Measurements from ENCODE around the gene FAM184B. TPM values are rescaled to one million over a fixed set of nuclear protein-coding genes. Genes with fewer than 3 reads are reported as not detected.

The FAM184B gene
- total RNA-seq, 6 experiments from 2014 or later: not detected

DNA sequence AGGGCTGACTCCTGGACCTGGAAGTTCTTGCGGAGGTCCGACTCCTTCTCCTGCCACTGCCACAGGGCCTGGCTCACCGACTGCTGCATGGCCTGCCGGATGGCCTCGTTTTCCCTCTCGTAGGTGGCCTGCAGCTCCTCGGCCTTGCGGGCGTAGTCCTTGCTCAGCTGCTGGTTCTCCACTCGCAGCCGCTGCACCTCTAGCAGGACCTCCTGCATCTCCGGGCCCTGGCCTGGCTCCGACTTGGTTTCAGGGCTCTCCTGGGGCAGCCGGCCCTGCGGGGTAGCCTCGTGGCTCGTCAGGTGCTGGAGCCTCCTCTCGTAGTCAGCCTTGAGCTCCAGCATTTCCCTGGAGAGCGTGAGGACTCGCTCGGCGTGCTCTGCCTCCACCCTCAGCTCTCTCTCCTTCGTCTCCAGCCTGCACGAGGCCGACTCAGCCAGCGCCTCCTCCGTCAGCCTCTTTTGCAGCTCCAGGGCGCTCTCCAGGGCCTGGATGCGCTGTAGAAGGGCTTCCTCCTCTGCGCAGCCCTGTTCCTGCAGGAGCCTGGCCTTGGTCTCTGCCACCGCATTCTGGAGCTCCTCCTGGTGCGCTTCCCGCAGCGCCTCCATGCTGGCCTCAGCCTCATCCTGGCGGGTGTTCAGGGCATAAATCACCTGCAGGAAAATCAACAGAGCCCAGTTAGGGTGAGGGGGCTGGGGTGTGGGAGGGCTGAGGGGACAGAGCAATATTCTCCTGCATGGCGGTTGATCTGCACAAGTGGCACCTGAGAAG lies 72.2 kb downstream of the FAM184B start:
- WGBS (ENCODE audit: insufficient coverage, low coverage, low lambda C conversion rate, missing lambda C conversion rate): 60% methylated on average over 10 of the region's 36 CpGs
- H3K27me3 ChIP-seq: no peaks in the 10 kb centered on the region
- H3K9me3 ChIP-seq: no peaks in the 10 kb centered on the region
- no peak overlapping the region for H3K4me3 ChIP-seq
- intact Hi-C loops (cut with DNase I): no loop called here
- no peak overlapping the region for H3K27ac ChIP-seq
- ATAC-seq (no peak), DNase-seq (no peak)
- no peaks in the 10 kb centered on the region for H3K4me1 ChIP-seq
- TF ChIP-seq POLR2A (IDR thresholded peaks at IDR 0.05) (no peak), CTCF (IDR thresholded peaks at IDR 0.05) (no peak)
- H3K36me3 ChIP-seq: no peaks in the 10 kb centered on the region

DNA sequence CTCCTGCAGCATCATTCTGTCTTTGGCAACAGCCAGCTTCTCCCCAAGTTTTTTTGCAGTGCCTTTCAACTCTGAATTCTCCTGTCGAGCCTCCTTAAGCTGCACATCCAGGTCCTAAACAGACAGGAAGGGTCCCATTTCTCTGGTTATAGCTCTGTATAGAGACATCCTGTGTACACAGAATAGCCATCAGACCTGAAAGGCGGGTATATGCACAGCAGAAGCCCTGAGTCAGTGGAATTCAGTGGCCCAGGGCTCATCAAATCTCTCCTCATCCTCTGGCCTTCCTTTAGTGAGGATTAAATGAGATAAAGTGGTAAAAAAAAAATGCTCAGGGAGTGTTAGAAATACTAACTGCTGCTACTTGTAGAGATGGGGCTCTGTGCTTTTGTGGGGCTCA lies 73.8 kb downstream of the FAM184B start:
- no peaks in the 10 kb centered on the region for H3K4me1 ChIP-seq
- WGBS (ENCODE audit: insufficient coverage, low coverage, low lambda C conversion rate, missing lambda C conversion rate): 29% methylated on average over 2 of the region's 2 CpGs
- H3K9me3 ChIP-seq: no peaks in the 10 kb centered on the region
- no peak overlapping the region for H3K27ac ChIP-seq
- no peak for TF ChIP-seq POLR2A (IDR thresholded peaks at IDR 0.05)
- no peak for TF ChIP-seq CTCF (IDR thresholded peaks at IDR 0.05)
- DNase-seq (no peak), ATAC-seq (no peak)
- H3K36me3 ChIP-seq: no peaks in the 10 kb centered on the region
- no peak overlapping the region for H3K4me3 ChIP-seq
- no peaks in the 10 kb centered on the region for H3K27me3 ChIP-seq
- intact Hi-C loops (cut with DNase I): no loop called here

GRCh38 chr4:17705107-17705506 lies 76.3 kb downstream of the FAM184B start:
- H3K27me3 ChIP-seq: no peaks in the 10 kb centered on the region
- no peak overlapping the region for H3K27ac ChIP-seq
- no peak overlapping the region for H3K4me3 ChIP-seq
- ATAC-seq (no peak), DNase-seq (no peak)
- H3K9me3 ChIP-seq: no peaks in the 10 kb centered on the region
- H3K4me1 ChIP-seq: no peaks in the 10 kb centered on the region
- H3K36me3 ChIP-seq: no peaks in the 10 kb centered on the region
- TF ChIP-seq CTCF (IDR thresholded peaks at IDR 0.05) (no peak), POLR2A (IDR thresholded peaks at IDR 0.05) (no peak)
- intact Hi-C loops (cut with DNase I): no loop called here
- 33% methylated on average over 2 of the region's 2 CpGs for WGBS (ENCODE audit: insufficient coverage, low coverage, low lambda C conversion rate, missing lambda C conversion rate)

GRCh38 chr4:17704020-17704650 lies 77.3 kb downstream of the FAM184B start:
- Histone ChIP-seq H3K36me3 (no peaks in the 10 kb centered on the region), H3K4me3 (no peak overlapping the region), H3K27me3 (no peaks in the 10 kb centered on the region), H3K9me3 (no peaks in the 10 kb centered on the region), H3K4me1 (no peaks in the 10 kb centered on the region), H3K27ac (no peak overlapping the region)
- 51% methylated on average over 6 of the region's 6 CpGs for WGBS (ENCODE audit: insufficient coverage, low coverage, low lambda C conversion rate, missing lambda C conversion rate)
- intact Hi-C loops (cut with DNase I): no loop called here
- no peak for DNase-seq
- TF ChIP-seq POLR2A (IDR thresholded peaks at IDR 0.05) (no peak), CTCF (IDR thresholded peaks at IDR 0.05) (no peak)
- ATAC-seq: no peak
